WTC11 (cell line): ENCODE results near the gene EPN1. TPM values are rescaled to one million over a fixed set of nuclear protein-coding genes. Genes with fewer than 3 reads are reported as not detected.

Source experiments
- ATAC-seq: fragments of 200-7000 bp; cut with Tn5 transposase; 2 replicates; pipeline ENCODE4 v1.10.0; 2021; ENCODE audit warnings: mild to moderate bottlenecking, moderate library complexity
- CTCF ChIA-PET: fragments of 300-600 bp; sonication (Branson Sonifier 250); formaldehyde crosslinking; loops from one replicate; lab custom pipeline; 2021; ENCODE audit warnings: antibody characterized with exemption; lab: Charles Lee
- POLR2A ChIA-PET: fragments of 350-600 bp; sonication (Branson Sonifier 250); formaldehyde crosslinking; loops from one replicate; lab custom pipeline; 2021; ENCODE audit warnings: antibody characterized with exemption; lab: Charles Lee
- DNase-seq: peaks from one replicate; pipeline ENCODE4 v3.0.0; 2021; ENCODE audit warnings: low spot score
- H3K27ac Mint-ChIP-seq: 2 replicates; pipeline ENCODE4 v1.8.0; 2021; ENCODE audit warnings: mixed read lengths
- H3K27me3 Mint-ChIP-seq: 2 replicates; pipeline ENCODE4 v1.8.0; 2021; ENCODE audit warnings: low read depth, mild to moderate bottlenecking, moderate library complexity, mixed read lengths
- H3K36me3 Mint-ChIP-seq: 2 replicates; pipeline ENCODE4 v1.8.0; 2021; ENCODE audit warnings: mixed read lengths
- H3K4me1 Mint-ChIP-seq: 2 replicates; pipeline ENCODE4 v1.8.0; 2022; ENCODE audit warnings: mixed read lengths
- H3K4me3 Mint-ChIP-seq: 2 replicates; pipeline ENCODE4 v1.8.0; 2021; ENCODE audit warnings: mild to moderate bottlenecking, moderate library complexity, mixed read lengths
- H3K9me3 Mint-ChIP-seq: 2 replicates; pipeline ENCODE4 v1.8.0; 2021; ENCODE audit warnings: mixed read lengths
- AFF4 ChIP-seq: sonication (generic); formaldehyde crosslinking; IDR thresholded peaks from 2 replicates; pipeline ENCODE4 v1.8.1; 2023; ENCODE audit warnings: mild to moderate bottlenecking, missing genetic modification reagents, borderline replicate concordance
- AR ChIP-seq: fragments of 250-450 bp; sonication (Bioruptor Pico); IDR thresholded peaks from 2 replicates; pipeline ENCODE4 v1.9.0; 2021; ENCODE audit warnings: mild to moderate bottlenecking
- ATF1 ChIP-seq: sonication (generic); formaldehyde crosslinking; IDR thresholded peaks from 2 replicates; pipeline ENCODE4 v1.8.1; 2023; ENCODE audit warnings: mild to moderate bottlenecking, moderate library complexity, missing genetic modification reagents
- ATF2 ChIP-seq: sonication (generic); formaldehyde crosslinking; IDR thresholded peaks from 2 replicates; pipeline ENCODE4 v1.8.1; 2022; ENCODE audit warnings: low read depth, missing genetic modification reagents, borderline replicate concordance
- CDX4 ChIP-seq: fragments of 250-450 bp; sonication (Bioruptor Pico); IDR thresholded peaks from 2 replicates; pipeline ENCODE4 v1.9.0; 2021; ENCODE audit warnings: moderate library complexity, mild to moderate bottlenecking, inconsistent platforms, borderline replicate concordance
- CREM ChIP-seq: sonication (generic); formaldehyde crosslinking; IDR thresholded peaks from 2 replicates; pipeline ENCODE4 v1.8.1; 2022; ENCODE audit warnings: mild to moderate bottlenecking, missing genetic modification reagents, moderate library complexity
- E2F1 ChIP-seq: sonication (generic); formaldehyde crosslinking; IDR thresholded peaks from 2 replicates; pipeline ENCODE4 v1.8.0; 2022; ENCODE audit warnings: mild to moderate bottlenecking, missing genetic modification reagents
- ESRRA ChIP-seq: sonication (generic); formaldehyde crosslinking; IDR thresholded peaks from 2 replicates; pipeline ENCODE4 v1.8.1; 2022; ENCODE audit warnings: mild to moderate bottlenecking, missing genetic modification reagents, borderline replicate concordance
- ETV6 ChIP-seq: sonication (generic); formaldehyde crosslinking; IDR thresholded peaks from 2 replicates; pipeline ENCODE4 v1.8.1; 2022; ENCODE audit warnings: mild to moderate bottlenecking, missing genetic modification reagents
- MYBL2 ChIP-seq: sonication (generic); formaldehyde crosslinking; IDR thresholded peaks from 2 replicates; pipeline ENCODE4 v1.8.1; 2023; ENCODE audit warnings: mild to moderate bottlenecking, moderate library complexity, missing genetic modification reagents
- NFE2L1 ChIP-seq: sonication (generic); formaldehyde crosslinking; IDR thresholded peaks from 2 replicates; pipeline ENCODE4 v1.8.1; 2023; ENCODE audit warnings: missing genetic modification reagents
- NR1H2 ChIP-seq: sonication (generic); formaldehyde crosslinking; IDR thresholded peaks from 2 replicates; pipeline ENCODE4 v1.9.0; 2021; ENCODE audit warnings: mild to moderate bottlenecking, moderate library complexity, missing genetic modification reagents
- OVOL2 ChIP-seq: fragments of 250-450 bp; sonication (Bioruptor Pico); IDR thresholded peaks from 2 replicates; pipeline ENCODE4 v1.9.0; 2021; ENCODE audit warnings: mild to moderate bottlenecking, borderline replicate concordance
- PRRX2 ChIP-seq: fragments of 250-450 bp; sonication (Bioruptor Pico); IDR thresholded peaks from 2 replicates; pipeline ENCODE4 v1.8.0; 2021; ENCODE audit warnings: mild to moderate bottlenecking
- ZBTB21 ChIP-seq: sonication (generic); formaldehyde crosslinking; IDR thresholded peaks from 2 replicates; pipeline ENCODE4 v1.8.1; 2023; ENCODE audit warnings: mild to moderate bottlenecking, missing genetic modification reagents, borderline replicate concordance
- ZNF138 ChIP-seq: sonication (generic); formaldehyde crosslinking; conservative IDR thresholded peaks from 2 replicates; pipeline ENCODE4 v1.8.1; 2022; ENCODE audit warnings: mild to moderate bottlenecking, moderate library complexity, missing genetic modification reagents
- ZNF281 ChIP-seq: sonication (generic); formaldehyde crosslinking; IDR thresholded peaks from 2 replicates; pipeline ENCODE4 v1.8.0; 2023; ENCODE audit warnings: mild to moderate bottlenecking, missing genetic modification reagents
- ZNF423 ChIP-seq: fragments of 250-450 bp; sonication (Bioruptor Pico); IDR thresholded peaks from 2 replicates; pipeline ENCODE4 v2.1.2; 2022; ENCODE audit warnings: mild to moderate bottlenecking, moderate library complexity
- total RNA-seq: library from RNA; stranded (reverse); gene quantifications from 3 replicates; pipeline ENCODE4 v1.2.3, GENCODE V29; 2021

EPN1 gene
- total RNA-seq, 1 experiment from 2014 or later, result 234 TPM

GRCh38 chr19:55672418-55672817, 2.6 kb upstream of the EPN1 start:
- ATAC-seq (no peak), DNase-seq (no peak)
- H3K36me3 Mint-ChIP-seq, result peaks cover 39% of the 10 kb centered on the region
- H3K4me3 Mint-ChIP-seq, result no peak overlapping the region
- H3K27ac Mint-ChIP-seq, result peak overlapping the region; percentile 79
- peaks cover 47% of the 10 kb centered on the region for H3K4me1 Mint-ChIP-seq
- H3K27me3 Mint-ChIP-seq, result no peaks in the 10 kb centered on the region
- no peak for TF ChIP-seq E2F1 (CRISPR knock-in tag)
- no peak for TF ChIP-seq ESRRA (CRISPR knock-in tag)
- no peak for TF ChIP-seq ZNF138 (CRISPR knock-in tag)
- TF ChIP-seq PRRX2 (CRISPR knock-in tag), result no peak
- TF ChIP-seq AR (CRISPR knock-in tag), result no peak
- no peak for TF ChIP-seq CDX4 (CRISPR knock-in tag)
- no peak for TF ChIP-seq AFF4 (CRISPR knock-in tag)
- no peak for TF ChIP-seq ATF2
- no peak for TF ChIP-seq CREM
- CTCF ChIA-PET, result interaction anchor here (0.8 to 3.5 kb wide), 4 partner anchors 15 to 66 kb away, joined by 4 to 57 read pairs (median 19); partner anchors contain the start of gene U2AF2
- no peaks in the 10 kb centered on the region for H3K9me3 Mint-ChIP-seq
- POLR2A ChIA-PET, result interaction anchor here (0.9 kb wide), 1 partner anchor 18 kb away, joined by 3 read pairs; the partner anchor contains the start of gene U2AF2

- Mint-ChIP-seq H3K27ac (peak overlapping the region; percentile 85), H3K36me3 (peaks cover 38% of the 10 kb centered on the region), H3K4me3 (peak overlapping the region; percentile 49), H3K4me1 (peaks cover 47% of the 10 kb centered on the region), H3K9me3 (no peaks in the 10 kb centered on the region), H3K27me3 (no peaks in the 10 kb centered on the region)
- no peak for DNase-seq
- no peak for ATAC-seq
- ChIA-PET CTCF (interaction anchor here (0.8 to 1.7 kb wide), 4 partner anchors 19 to 49 kb away, joined by 3 to 8 read pairs (median 4); partner anchors contain the start of genes U2AF2 and ZNF784), POLR2A (no interaction called here)
- TF ChIP-seq NFE2L1 (no peak), NR1H2 (CRISPR knock-in tag) (no peak), ATF1 (CRISPR knock-in tag) (no peak), MYBL2 (CRISPR knock-in tag) (no peak), ZNF423 (CRISPR knock-in tag) (no peak), ETV6 (CRISPR knock-in tag) (no peak), ZNF281 (CRISPR knock-in tag) (no peak), AR (CRISPR knock-in tag) (no peak), OVOL2 (no peak), ZBTB21 (CRISPR knock-in tag) (no peak)
These were observed 1.6 kb upstream of the EPN1 start for GRCh38 chr19:55673465-55673864.
